RWPE1 (cell line): ENCODE measurements around the gene MAEA.
"Not testable (repeated sequence)": the region's sequence is repeated elsewhere in the genome, so short reads cannot be mapped to it uniquely, and the experiment has no call there.

ENCODE experiments used
- CTCF ChIA-PET: fragments of 350-600 bp; sonication (Branson Sonifier 250); formaldehyde crosslinking; extraction: SDS; loops from one replicate; lab custom pipeline; 2021; lab: Yijun Ruan, JAX
- POLR2A ChIA-PET: fragments of 400-600 bp; formaldehyde crosslinking; extraction: SDS; loops from one replicate; lab custom pipeline; 2020; ENCODE audit warnings: antibody characterized with exemption; ENCODE audit not compliant: low non-redundant PET; lab: Yijun Ruan, JAX
- DNase-seq: peaks from one replicate; pipeline ENCODE4 v3.0.0; 2012; ENCODE audit warnings: low spot score
- H3K27ac ChIP-seq: fragments of 450-650 bp; 2 replicates; pipeline ENCODE4 v1.5.1; 2017
- TF ChIP-seq, protein P1 (sequence below): fragments of 450-650 bp; conservative IDR thresholded peaks from 2 replicates; pipeline ENCODE4 v1.5.1; 2017; ENCODE audit warnings: low read depth, mild to moderate bottlenecking

MAEA gene

DNA sequence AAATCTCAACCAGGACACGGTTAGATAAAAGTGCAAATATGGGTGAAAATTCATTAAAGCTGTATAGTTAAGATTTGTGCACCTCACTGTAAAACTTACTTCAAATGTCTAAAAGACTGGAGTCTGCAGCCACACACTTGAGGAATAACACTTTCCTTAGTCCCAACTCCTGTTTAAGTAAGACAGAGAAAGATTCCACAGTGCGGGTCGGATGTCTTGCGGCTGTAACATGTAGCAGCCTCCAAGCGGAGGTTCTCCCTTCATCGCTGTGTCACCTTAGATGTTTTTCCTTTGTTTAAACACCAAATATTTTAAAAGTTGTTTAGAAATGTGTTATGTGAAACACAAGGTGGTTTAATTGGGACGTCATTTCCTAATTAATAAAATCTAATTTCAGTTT is 905 bp upstream of the MAEA start:
- no peak for DNase-seq

DNA sequence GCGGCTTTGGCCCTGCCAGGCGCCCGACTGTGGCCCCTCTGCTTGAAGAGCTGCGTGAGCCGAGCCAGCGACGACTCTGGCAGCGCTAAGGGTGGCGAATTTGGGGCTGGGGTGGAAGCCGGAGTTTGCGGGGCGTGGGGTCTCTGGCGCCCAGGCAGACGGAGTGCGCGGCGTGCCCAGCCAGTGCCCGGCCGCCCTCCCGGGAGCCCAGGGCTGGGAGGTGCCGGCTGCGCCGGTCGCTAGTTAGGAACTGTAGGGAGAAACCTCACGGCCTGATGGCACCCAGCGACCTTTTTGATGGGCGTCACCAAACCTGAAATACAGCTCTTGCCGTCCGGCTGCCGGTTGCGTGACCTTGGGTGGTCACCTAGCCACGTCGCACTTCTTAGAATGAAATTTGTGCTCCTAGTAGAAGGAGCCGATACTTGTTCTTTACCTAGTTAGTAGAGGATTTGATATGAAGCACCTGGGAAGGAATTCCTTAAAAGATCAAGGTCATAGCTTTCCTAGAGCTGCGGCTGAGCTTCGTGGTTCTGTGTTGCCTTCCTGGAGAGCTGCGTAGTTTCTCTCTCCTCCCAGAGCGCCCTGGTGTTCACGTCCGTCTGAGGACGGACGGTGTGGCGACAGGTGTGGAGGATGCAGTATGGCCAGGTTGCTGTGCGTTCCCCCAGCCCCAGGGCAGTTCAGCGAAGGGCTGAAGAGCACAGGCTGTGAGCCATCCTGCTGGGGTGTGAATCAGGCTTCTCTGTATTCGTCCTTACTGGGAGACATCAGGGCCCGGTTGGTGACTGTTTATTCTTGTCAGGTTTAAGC is 680 bp downstream of the MAEA start:
- CTCF ChIA-PET: interaction anchor here (0.6 kb wide), 1 partner anchor 38 kb away, joined by 3 read pairs; no protein-coding TSS in a partner anchor
- POLR2A ChIA-PET: no interaction called here
- peak overlapping the region; percentile 84 for H3K27ac ChIP-seq
- DNase-seq: peak; percentile 12
- TF ChIP-seq, protein P1, sequence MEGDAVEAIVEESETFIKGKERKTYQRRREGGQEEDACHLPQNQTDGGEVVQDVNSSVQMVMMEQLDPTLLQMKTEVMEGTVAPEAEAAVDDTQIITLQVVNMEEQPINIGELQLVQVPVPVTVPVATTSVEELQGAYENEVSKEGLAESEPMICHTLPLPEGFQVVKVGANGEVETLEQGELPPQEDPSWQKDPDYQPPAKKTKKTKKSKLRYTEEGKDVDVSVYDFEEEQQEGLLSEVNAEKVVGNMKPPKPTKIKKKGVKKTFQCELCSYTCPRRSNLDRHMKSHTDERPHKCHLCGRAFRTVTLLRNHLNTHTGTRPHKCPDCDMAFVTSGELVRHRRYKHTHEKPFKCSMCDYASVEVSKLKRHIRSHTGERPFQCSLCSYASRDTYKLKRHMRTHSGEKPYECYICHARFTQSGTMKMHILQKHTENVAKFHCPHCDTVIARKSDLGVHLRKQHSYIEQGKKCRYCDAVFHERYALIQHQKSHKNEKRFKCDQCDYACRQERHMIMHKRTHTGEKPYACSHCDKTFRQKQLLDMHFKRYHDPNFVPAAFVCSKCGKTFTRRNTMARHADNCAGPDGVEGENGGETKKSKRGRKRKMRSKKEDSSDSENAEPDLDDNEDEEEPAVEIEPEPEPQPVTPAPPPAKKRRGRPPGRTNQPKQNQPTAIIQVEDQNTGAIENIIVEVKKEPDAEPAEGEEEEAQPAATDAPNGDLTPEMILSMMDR: no peak

More for the DNA sequence above, 905 bp upstream of the MAEA start:
- POLR2A ChIA-PET: no interaction called here
- CTCF ChIA-PET: interaction anchor here (0.7 kb wide), 1 partner anchor 57 kb away, joined by 4 read pairs; no protein-coding TSS in a partner anchor
- TF ChIP-seq, protein P1: no peak
- peak overlapping the region; percentile 84 for H3K27ac ChIP-seq

DNA sequence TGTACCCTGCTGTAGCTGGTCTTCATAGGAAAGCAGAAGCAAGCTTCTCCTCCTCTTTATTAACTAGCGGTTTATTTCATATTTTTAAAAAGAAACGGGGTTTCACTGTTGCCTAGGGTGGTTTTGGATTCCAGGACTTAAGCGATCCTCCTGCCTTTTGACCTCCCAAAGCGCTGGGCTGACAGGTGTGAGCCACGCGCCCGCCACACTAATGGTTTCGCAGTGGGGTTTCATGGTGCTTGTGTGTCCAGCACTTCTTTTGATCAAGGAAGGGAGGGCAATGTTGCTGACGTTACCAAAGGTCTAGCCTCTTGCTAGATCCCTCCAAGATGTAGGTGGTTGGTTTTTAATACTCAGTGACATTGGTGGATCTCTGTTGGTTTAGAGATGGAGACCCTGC is 1.4 kb downstream of the MAEA start:
- POLR2A ChIA-PET: no interaction called here
- H3K27ac ChIP-seq: peak overlapping the region; percentile 84
- no peak for DNase-seq
- TF ChIP-seq, protein P1: no peak
- CTCF ChIA-PET: interaction anchor here (0.6 kb wide), 1 partner anchor 39 kb away, joined by 3 read pairs; no protein-coding TSS in a partner anchor

DNA sequence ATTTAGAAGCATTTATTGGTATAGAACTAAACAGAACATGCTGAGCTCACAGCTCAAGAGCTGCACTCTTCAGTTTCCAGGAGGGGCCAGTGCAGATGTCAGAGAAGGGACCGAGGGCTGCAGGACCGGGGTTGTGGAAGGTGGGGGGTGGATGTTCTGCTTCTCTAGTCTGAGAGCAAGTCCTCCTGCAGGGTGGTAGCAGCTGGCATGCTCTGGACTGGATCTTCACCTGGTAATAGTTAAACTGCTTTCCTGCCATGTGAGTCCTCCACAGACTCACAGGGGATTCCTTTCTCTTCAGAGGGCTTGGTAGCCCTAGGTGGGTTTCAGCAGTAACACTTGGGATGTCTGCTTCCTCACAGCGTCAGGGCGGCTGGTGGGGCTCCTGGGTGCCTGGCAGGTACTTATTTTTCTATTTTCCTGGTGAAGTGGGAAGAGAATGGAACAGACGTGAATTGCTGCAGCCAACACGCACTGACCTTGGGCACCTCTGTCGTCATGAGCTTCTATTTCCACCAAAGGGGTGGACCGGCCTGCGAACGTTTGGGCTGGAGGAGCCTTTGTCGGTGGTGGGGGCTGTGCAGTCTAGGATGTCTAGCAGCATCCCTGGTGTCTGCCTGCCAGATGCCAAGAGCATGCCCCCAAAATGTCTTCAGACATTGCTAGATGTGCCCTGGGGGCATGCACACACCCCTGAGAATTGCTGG is 2.5 kb downstream of the MAEA start:
- TF ChIP-seq, protein P1: no peak
- POLR2A ChIA-PET: no interaction called here
- peak overlapping the region; percentile 59 for H3K27ac ChIP-seq
- DNase-seq: no peak
- CTCF ChIA-PET: no interaction called here

DNA sequence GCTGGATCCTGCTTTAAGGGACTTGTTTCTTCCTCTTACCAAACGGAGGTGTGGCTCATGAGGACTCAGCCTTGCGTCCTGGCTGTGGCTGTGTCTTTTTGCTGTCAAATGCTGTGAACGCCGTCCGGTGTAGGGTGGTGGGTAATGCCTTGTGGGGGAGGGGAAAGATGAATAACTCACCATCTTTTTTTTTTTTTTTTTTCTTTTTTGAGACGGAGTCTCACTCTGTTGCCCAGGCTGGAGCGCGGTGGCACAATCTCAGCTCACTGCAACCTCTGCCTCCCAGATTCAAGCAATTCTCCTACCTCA is 3.0 kb downstream of the MAEA start:
- CTCF ChIA-PET, DNase-seq, POLR2A ChIA-PET: not testable (repeated sequence)
- peak overlapping the region; percentile 59 for H3K27ac ChIP-seq

DNA sequence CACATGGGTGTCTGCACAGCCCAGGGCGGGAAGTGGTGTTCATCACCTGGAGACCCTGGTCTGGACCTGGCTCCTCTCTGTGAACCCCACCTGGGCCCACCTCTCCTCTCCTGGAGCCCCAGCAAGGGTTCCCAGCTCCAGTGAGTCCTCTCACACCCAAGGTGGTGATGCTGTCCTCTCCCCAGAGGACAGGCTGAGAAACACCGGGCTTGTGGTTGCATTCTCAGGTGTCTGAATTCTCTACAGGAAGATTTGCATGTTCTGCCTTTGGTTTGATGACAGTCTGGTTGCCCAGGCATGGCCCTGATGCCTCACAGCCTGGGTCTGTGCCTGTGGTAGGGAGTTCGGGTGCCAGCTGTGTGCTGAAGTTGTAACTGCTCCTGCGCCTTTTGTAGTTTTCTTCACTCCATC is 3.8 kb downstream of the MAEA start:
- ChIA-PET POLR2A (no interaction called here), CTCF (interaction anchor here (0.6 kb wide), 1 partner anchor 39 kb away, joined by 3 read pairs; no protein-coding TSS in a partner anchor)
- TF ChIP-seq, protein P1: no peak
- DNase-seq: no peak
- H3K27ac ChIP-seq: peak overlapping the region; percentile 59

DNA sequence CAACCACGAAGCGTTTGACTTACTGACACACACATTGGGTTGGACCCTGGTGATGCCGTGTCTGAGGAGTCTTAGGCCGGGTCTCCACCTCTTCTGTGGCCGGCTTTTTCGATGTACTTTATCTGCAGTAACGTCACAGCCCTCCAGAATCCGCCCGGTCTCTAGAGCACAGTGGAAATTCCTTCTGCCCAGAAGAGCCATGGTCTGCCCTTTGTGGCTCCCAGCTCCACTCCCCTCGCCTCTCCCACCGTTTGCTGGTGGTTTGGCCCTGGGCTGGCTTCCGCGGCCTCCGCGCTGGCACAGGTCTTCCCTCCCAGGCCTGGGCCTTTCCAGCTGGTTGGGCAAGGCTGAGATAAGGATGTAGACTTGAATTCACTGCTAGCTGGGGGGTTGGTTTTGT is 4.3 kb downstream of the MAEA start:
- TF ChIP-seq, protein P1: no peak
- H3K27ac ChIP-seq: peak overlapping the region; percentile 59
- ChIA-PET CTCF (no interaction called here), POLR2A (no interaction called here)
- no peak for DNase-seq
